ENCODE data around the gene INPP5A. TPM values are rescaled to one million over a fixed set of nuclear protein-coding genes. Genes with fewer than 3 reads are reported as not detected.
A peak's percentile ranks its signal among the peaks of the same experiment; 100 is the strongest.

Gene INPP5A
- total RNA-seq, 3 donors from 2014 or later = 26.6 to 50.6 (median 38.7) TPM

- no peaks in the 10 kb centered on the region for H3K4me1 ChIP-seq
- TF ChIP-seq POLR2AphosphoS5 (IDR thresholded peaks at IDR 0.05) (no peak), CTCF (IDR thresholded peaks at IDR 0.05) (no peak), POLR2A (IDR thresholded peaks at IDR 0.05) (no peak)
- H3K27ac ChIP-seq = no peak overlapping the region
- no peaks in the 10 kb centered on the region for H3K36me3 ChIP-seq
- H3K27me3 ChIP-seq = no peaks in the 10 kb centered on the region
- intact Hi-C loops (cut with DNase I; ENCODE audit: low total_unique reads) = no loop called here
- no peak overlapping the region for H3K4me3 ChIP-seq
- peaks cover 0 to 4% of the 10 kb centered on the region in 2 donors for H3K9me3 ChIP-seq
- DNase-seq (ENCODE audit: low spot score in 2 of 2) = peak in 1 of 2 donors; percentile 48
Observed at GRCh38 chr10:132714096-132714985, 176.8 kb downstream of the INPP5A start.

- no peak for DNase-seq (ENCODE audit: low spot score in 2 of 2)
- no peaks in the 10 kb centered on the region for H3K36me3 ChIP-seq
- H3K4me1 ChIP-seq = no peaks in the 10 kb centered on the region
- TF ChIP-seq POLR2A (IDR thresholded peaks at IDR 0.05) (no peak), CTCF (IDR thresholded peaks at IDR 0.05) (no peak), POLR2AphosphoS5 (IDR thresholded peaks at IDR 0.05) (no peak)
- H3K27me3 ChIP-seq = no peaks in the 10 kb centered on the region
- no peak overlapping the region for H3K27ac ChIP-seq
- no peak overlapping the region for H3K4me3 ChIP-seq
- peaks cover 0 to 4% of the 10 kb centered on the region in 2 donors for H3K9me3 ChIP-seq
- intact Hi-C loops (cut with DNase I; ENCODE audit: low total_unique reads) = no loop called here
Observed at GRCh38 chr10:132714986-132715775, 177.6 kb downstream of the INPP5A start.

GRCh38 chr10:132715776-132716680 is 178.4 kb downstream of the INPP5A start:
- Histone ChIP-seq H3K27me3 (no peaks in the 10 kb centered on the region), H3K36me3 (no peaks in the 10 kb centered on the region), H3K27ac (no peak overlapping the region), H3K9me3 (peaks cover 0 to 4% of the 10 kb centered on the region in 2 donors), H3K4me3 (no peak overlapping the region), H3K4me1 (no peaks in the 10 kb centered on the region)
- no peak for DNase-seq (ENCODE audit: low spot score in 2 of 2)
- intact Hi-C loops (cut with DNase I; ENCODE audit: low total_unique reads) = no loop called here
- TF ChIP-seq POLR2A (IDR thresholded peaks at IDR 0.05) (no peak), POLR2AphosphoS5 (IDR thresholded peaks at IDR 0.05) (no peak), CTCF (IDR thresholded peaks at IDR 0.05) (no peak)

GRCh38 chr10:132716691-132717490 is 179.3 kb downstream of the INPP5A start:
- Histone ChIP-seq H3K36me3 (no peaks in the 10 kb centered on the region), H3K9me3 (peaks cover 0 to 4% of the 10 kb centered on the region in 2 donors), H3K4me3 (no peak overlapping the region), H3K4me1 (no peaks in the 10 kb centered on the region), H3K27ac (no peak overlapping the region), H3K27me3 (no peaks in the 10 kb centered on the region)
- intact Hi-C loops (cut with DNase I; ENCODE audit: low total_unique reads) = no loop called here
- no peak for TF ChIP-seq POLR2A (IDR thresholded peaks at IDR 0.05)
- no peak for TF ChIP-seq POLR2AphosphoS5 (IDR thresholded peaks at IDR 0.05)
- no peak for TF ChIP-seq CTCF (IDR thresholded peaks at IDR 0.05)
- DNase-seq (ENCODE audit: low spot score in 2 of 2) = no peak
